Measurements from ENCODE around the gene TMEM181.
A peak's percentile ranks its signal among the peaks of the same experiment; 100 is the strongest.
"Not testable (repeated sequence)": the region's sequence is repeated elsewhere in the genome, so short reads cannot be mapped to it uniquely, and the experiment has no call there.

TMEM181 gene

DNA sequence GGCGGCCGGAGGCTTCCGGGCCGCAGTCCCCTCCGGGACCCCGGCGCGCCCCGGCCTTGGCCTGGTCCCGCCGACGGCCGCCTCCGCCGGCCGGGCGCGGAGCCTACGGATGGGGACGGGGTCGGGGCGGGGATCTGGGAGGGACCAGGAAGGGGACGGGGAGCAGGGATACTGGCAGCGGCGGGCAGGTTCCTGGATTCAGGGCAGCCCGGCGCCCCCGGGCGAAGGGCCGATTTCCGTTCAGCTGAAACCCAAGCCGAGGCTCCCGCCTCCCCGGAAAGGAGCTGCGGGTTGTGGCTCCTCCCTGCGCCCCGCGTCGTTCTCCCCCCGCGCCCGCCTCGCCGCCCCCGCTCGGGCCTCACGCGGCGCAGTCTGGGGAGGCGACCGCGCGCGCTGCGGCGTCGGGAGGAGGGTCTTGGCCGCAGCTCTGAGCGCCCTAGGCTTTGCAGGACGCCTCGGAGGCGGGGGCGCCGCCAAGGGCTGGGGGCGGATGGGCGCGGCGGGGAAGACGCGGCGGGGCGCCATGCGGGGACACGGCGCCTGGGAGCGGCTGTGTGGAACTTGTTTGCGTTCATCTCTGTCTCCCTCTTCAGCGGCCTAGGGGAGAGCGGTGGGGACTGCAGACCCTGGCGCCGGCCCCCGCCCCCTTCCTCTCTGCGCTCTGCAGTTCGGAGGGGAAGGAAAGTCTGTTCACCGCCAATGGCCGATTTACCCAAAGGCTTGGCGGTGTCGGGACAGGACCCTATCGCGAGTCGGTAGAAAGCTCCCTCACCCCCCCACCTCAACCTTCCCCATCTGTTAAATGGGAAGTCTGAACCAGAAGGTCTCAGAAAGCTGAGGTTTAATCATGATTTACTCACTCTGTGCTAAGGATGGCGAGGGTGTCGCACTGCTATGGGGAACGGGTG, 22.7 kb upstream of the TMEM181 start:
- FAIRE-seq (no peak), DNase-seq (ENCODE audit: insufficient read length, low spot score) (no peak)

DNA sequence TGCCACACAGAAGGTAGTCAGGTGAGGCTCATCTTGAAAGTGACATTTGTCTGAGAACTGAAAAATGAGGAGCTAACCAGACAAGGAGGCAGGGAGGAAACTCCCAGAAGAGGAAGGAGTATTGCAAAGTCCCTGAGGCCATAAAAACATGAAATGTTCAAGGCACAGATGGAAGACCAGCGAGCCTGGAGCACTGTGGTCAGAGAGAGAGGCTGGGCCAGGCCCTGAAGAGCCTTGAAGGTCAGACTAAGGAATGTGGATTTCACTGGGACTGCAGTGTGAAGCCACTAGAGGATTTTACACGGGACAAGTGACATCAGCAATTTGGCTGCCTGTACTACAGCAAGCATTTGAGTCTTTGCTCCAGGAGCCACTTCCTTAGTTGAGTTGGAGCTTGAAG, 21.1 kb upstream of the TMEM181 start:
- DNase-seq (ENCODE audit: insufficient read length, low spot score) (no peak), FAIRE-seq (no peak)

DNA sequence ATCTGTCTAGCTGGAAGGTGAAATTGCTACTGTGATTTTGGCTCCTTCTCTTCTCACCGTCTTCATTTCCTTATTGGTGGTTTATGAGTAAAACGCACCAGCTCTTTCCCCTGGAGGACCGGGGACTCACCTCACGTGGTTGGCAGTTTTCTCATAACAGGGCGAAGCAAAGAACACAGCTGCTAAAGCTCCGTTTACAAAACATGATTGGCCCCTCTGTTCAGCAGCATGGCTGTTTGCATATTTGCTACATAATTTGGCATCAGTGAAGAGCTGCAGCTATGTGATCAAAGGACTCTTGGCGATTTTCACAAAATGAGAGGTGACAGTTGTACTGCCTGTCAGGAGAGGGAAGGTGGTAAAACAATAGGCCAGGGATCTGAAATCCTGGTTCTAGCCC, 20.5 kb upstream of the TMEM181 start:
- FAIRE-seq: no peak

DNA sequence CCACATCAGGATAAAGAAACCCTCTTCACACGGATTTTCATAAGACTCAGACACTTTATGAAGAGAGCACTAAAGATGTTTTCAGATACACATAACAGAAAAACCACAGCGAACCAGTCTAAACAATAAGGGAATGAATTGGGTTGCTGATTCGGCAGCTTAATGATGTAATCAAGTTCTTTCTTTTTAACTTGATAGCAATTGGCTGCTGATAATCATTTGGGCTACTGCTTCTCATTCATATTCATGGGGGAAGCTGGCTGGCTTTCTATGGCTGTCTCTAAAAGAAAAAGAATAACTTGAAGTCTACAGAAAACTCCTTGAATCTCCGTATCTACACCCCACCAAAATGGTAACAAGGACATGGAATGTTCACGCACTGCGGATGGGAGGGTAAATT, 20.0 kb upstream of the TMEM181 start:
- FAIRE-seq (no peak), DNase-seq (ENCODE audit: insufficient read length, low spot score) (no peak)

More for the DNA sequence above, 20.5 kb upstream of the TMEM181 start:
- DNase-seq (ENCODE audit: insufficient read length, low spot score): no peak

DNA sequence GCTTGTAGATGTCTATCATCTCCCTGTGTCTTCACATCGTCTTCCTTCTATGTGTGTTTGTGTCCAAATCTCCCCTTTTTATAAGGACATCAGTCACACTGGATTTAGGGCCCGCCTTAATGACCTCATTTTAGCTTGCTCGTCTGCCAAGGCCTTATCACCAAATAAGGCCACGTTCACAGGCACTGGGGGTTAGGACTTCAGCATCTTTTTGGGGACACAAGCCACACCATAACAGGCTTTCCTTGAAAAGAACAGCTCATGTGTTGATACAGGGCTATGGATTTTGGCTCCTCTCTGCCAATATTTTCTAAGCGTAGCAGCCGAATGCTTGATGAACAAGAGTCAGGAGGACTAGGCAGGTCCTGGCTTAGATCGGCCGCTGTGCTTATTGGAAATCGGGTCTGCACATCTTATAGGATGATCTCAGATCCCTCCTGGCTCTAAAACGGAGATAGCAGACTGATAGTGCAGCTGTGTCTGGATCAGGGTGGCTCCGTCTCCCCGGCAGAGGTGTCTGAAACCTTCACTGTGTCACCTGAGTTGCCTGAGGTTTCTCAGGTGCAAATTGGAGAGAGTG, 16.2 kb upstream of the TMEM181 start:
- no peak for DNase-seq (ENCODE audit: insufficient read length, low spot score)
- FAIRE-seq: no peak

DNA sequence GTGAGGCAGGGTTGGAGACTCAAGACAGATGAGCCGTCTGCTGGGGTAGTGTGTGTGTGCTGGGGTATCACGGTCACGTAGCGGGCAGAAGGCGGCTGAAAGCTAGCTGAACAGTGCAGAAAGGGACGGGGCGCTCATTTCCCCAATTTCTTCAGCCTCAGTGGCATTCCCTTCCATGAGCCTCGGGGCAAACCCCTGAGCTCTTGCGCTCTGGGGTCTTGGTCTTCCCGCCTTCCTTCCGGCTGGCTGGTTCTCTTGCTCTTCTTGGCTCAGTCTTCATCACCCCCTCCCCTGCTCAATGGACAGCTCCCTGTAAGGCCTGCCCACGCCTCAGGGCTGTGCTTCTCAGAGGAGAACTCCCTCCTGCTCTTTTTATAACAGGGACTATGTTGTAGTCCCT, 15.5 kb upstream of the TMEM181 start:
- no peak for DNase-seq (ENCODE audit: insufficient read length, low spot score)
- FAIRE-seq: no peak

DNA sequence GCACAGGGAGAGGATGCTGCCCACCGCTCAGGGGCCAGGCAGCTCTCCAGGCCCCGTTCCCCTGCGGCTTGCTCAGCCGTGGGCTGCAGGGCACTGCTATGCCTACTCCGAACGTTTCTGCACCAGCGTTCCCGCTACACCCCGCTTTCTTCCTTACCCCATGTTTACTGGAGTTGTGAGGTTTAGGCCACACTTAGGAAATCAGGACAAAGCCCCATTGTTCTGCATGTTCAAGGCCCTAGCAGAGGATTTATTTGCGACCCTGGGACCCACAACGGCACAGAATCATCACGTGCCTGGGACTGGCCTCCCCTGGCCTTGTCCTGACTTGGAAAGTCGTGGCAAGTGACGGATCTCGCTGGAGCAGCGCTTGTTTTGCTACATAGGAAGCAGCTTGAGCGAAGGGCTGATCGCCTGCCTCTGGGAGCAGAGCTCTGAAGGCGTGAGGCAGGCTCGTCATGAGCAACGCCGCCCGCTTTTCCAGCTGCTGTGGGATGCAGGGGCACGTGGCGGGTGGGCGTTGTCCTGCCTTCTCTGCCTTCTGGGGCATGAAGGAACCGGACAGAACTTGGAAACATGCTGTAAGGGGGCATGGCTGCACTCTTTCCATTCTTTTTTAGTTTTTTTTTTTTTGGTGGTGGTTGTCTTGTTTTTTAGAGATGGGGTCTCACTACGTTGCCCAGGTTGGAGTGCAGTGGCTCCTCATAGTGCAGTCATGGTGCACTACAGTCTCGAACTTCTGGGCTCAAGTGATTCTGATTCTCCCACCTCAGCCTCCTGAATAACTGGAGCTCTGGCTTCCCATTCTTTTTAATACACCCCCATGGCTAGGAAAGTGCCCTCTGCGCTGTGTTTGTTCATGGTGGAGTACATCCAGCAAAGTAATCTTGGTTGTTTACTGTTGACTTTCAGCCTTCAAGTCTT, 14.6 kb upstream of the TMEM181 start:
- no peak for FAIRE-seq
- no peak for DNase-seq (ENCODE audit: insufficient read length, low spot score)

DNA sequence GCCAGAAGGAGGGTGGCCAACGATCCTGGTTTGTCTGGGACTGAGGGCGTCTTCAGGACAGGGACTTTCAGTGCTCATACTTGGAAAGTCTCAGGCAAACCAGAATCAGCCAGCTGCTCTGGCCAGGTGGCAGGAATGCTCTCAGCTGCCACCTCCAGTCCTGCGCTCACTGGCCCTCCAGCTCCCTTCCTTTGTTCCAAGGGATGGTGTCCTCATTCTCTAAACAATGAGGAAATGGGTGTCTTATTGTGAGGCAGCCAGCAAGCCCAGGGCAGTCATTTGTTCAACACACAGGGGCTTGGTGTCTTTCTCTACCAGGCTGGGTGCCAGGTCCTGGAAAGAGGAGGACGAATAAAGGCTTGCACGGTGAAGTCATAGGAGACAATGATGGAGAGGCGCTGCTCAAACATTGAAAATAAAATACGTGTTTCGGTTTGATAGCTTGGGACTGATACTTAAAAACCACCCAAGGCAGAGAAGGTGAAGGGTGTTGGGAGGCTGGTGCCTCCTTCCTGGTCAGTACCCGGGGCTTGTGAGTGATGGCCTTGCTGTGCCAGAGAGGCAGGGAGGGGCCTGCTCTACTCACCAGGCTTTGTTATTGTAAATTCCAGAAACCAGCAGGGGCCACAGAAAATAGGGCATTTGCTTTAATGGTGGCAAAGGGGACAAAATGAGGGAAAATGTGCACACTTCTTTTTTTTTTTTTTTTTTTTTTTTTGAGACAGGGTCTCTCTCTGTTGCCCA, 11.3 kb upstream of the TMEM181 start:
- no peak for FAIRE-seq
- DNase-seq (ENCODE audit: insufficient read length, low spot score): no peak

DNA sequence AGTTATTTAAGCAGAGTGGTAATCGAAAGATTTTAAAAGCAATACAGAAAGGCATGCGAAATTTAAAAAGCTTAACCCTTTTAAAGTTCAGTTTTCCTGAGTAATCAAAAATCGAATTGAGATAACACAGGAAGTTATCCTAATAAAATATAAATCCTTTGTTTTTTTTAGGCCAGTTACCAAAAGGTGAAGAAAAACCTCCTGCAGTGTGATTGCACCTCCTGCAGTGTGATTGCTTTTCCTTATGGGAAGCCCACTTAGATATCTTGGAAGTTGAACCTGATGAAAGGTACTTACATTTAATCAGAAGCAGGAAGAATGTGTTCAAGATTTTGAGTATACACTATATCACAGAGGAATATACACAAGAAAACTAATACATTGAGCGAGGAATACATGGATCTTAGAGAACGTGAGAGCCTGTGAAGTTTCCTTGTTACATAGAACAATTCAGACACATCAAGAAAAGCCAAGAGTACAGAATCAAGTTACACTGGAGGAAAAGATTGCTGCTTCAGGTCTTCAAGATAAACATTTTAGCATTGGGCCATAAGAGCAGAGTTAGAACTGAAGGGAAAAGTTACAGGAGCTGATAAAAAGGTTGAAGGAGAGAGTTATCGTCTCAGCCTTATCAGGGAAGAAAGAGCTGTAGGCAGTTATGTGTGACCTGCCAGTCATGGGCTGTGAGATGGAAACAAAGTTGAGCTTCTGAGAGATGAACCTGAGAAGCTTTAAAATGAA, 7.7 kb upstream of the TMEM181 start:
- FAIRE-seq: no peak
- no peak for DNase-seq (ENCODE audit: insufficient read length, low spot score)

DNA sequence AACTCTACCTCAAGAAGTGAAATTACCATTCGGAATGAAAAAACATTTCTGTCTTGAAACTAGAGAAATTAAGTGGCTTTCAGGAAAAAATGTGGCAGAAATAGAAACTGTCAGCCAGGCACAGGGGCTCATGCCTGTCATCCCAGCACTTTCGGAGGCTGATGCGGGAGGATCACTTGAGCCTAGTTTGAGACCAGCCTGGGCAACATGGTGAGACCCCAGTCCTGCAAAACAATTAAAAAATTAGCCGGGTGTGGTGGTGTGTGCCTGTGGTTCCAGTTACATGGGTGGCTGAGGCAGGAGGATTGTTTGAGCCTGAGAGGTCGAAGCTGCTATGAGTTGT, 7.1 kb upstream of the TMEM181 start:
- FAIRE-seq: no peak

DNA sequence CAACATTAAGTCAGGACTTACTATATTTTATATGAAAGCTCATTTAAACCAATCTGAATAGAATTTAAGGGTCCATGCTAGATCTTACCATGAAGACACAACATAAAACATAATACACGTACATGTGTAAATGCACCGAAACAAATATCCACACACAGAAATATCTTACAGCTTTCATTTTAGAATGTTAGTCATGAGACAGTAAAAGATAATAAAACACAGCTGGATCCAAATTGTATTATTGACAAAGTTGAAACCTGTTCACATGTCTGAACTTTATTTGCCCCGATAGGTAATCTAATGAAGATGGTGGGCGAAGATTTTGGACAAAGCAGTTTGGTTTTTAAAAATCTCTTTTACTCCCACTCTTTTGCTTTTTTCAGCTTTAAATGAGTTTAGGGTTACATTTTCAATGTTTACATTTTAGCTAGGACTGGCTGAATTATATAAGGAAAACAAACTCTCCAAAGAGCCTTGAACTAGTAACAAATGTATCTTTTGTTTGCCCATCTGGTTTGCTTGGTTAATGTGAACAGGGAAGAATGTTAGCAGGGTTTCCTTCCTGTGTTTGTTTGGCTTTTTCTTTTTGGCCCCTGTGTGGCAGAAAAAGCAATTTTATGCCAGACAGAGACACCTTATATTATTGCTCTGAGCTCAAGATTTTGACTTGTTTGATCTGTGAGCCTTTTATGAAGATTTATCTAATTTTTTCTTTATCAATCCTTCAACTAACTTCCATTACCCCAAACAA, 5.1 kb upstream of the TMEM181 start:
- FAIRE-seq (no peak), DNase-seq (ENCODE audit: insufficient read length, low spot score) (no peak)

More for the DNA sequence above, 7.1 kb upstream of the TMEM181 start:
- DNase-seq (ENCODE audit: insufficient read length, low spot score): no peak

DNA sequence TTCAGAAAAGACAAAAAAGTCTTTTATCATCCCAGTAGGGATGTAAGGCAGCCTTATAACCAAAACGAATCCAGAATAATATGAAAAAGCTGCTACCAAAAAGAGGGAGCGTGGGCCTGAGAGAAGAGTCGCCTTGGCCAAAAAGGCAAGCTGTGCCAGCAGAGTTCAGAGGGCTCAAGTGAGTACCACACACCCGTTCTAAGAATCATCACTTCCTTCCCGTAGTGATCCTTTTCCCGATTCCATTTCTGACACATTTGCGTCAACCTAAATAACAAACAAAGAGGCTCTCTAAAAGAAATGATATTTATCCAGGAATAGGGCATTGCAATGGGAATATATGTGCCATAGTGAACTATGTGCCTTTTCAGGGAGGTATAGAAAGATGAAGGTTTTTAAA, 3.8 kb upstream of the TMEM181 start:
- no peak for FAIRE-seq

DNA sequence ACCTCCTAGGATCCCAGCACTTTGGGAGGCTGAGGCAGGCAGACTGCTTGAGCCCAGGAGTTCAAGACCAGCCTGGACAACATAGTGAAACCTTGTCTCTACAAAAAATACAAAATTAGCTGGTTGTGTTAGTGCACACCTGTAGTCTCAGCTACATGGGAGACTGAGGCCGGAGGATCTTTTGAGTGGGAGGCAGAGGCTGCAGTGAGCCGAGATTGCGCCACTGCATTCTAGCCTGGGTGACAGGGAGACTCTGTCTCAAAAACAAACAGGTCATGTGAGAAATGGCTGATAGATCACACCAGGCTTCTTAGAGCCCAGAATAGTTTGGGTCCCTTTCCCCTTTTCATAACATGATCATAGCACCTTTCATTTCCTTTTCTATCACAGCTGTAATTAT, 2.8 kb upstream of the TMEM181 start:
- not testable (repeated sequence) for DNase-seq (ENCODE audit: insufficient read length, low spot score); FAIRE-seq

More for the DNA sequence above, 3.8 kb upstream of the TMEM181 start:
- no peak for DNase-seq (ENCODE audit: insufficient read length, low spot score)

DNA sequence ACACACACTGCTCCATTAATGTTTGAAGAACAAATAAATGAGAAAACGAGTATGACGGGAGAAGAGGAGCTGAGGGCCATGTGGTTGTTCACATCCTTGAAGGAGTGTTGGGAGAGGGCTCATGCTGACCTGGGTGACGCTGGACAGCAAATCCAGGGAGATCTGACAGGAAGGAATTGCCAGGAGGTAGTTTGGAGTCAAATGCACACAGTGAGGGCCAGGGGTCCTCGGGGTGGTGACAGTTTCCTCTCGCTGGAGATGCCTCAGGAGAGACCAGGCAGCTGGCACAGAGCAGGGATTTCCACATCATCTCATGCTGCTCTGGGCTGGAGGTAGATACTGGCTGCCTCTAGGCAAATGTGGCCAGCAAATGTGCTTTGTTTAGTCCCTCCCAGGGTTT, 2.0 kb upstream of the TMEM181 start:
- FAIRE-seq: no peak
- no peak for DNase-seq (ENCODE audit: insufficient read length, low spot score)

DNA sequence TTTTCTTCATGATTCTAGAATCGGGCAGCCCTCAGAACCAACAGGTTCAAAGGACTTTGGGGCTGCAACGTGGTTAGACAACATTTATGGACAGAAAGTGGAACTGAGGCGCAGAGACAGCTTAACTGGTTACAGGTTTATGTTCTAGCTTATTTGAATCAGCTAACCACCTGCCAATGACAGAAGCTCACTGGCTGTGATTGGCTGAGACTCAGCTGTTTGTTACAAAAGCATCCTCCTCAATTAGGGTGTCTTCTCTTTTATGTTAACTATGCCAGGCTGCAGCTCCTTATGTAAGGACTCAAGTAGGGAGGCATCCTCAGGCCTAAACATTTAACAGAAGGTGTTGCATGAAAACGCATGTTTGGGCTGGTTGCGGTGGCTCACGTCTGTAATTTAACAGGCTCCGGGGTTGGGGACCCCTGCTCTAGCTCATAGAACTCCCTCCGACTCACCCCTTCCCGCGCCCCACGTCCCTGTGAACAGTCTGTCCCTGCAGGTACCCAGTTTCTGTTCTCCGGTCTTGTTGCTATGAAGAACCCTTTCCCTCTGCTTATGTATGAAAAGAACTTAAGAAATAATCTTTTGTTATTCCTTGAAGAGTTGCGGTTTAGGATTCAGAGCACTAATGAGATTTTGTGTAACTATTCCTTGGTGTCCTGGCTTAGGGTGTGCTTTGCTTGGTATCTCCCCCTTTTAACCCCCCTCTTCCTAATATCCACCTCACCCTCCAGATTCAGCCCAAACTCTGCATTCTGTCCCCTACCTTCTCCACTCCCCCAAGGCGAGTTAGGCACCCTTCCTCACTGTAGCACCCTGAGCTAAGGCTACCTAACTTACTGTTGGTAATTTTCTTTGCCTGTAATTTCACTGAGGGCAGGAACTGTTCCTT, 1.2 kb upstream of the TMEM181 start:
- FAIRE-seq (no peak), DNase-seq (ENCODE audit: insufficient read length, low spot score) (no peak)

DNA sequence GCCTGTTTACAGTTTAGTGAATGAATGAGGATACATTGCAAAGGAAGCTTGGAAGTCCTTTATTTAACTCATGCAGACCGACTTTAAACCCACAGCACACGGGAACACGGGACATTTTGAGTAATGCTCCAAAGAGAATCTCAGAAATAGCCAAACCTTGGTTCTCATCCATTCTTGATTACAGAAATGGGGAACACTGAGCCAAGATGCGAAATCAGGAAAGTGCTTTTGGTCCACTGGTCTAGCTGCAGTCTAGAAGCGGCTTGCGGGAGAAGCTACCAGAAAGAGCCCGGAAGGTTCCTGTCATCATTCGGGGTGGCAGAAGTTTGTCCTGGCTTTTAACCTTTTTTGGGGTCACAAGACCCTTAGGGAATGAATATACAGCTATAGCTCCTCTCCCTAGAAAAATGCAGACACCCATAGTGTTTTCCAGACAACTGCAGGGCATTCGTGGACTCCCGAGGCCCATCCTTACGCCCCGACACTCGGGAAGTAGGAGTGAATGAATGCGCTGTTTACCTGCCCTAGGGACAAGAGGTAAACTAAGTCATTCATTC, 475 bp upstream of the TMEM181 start:
- DNase-seq (ENCODE audit: insufficient read length, low spot score) (no peak), FAIRE-seq (peak; percentile 11)

DNA sequence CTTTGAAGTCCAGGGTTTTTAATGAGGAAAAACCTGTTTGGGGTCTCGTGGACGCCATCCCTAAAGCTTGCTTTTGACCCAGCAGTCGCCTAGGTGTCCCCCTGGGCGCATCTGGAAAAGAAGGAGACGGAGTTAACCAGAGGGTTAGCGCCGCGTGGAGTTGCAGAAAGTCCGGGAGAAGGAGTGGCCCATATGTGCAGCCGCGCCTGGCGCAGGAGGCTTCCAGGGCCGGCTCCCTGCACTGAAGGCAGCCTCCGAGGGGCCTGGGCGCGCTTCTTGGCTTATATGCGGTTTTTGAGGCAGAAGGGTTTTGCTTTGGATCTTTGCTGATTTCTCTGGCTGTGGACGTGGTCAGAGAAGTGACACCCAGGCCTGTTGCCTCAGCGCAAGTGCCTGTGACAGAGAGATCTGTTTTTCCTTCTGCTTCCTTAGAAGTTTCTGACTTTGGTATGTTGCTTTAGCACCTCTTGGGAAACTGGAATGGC, 987 bp downstream of the TMEM181 start:
- FAIRE-seq: no peak
- no peak for DNase-seq (ENCODE audit: insufficient read length, low spot score)
